ENCODE measurements around the gene MYT1.

Gene MYT1

DNA sequence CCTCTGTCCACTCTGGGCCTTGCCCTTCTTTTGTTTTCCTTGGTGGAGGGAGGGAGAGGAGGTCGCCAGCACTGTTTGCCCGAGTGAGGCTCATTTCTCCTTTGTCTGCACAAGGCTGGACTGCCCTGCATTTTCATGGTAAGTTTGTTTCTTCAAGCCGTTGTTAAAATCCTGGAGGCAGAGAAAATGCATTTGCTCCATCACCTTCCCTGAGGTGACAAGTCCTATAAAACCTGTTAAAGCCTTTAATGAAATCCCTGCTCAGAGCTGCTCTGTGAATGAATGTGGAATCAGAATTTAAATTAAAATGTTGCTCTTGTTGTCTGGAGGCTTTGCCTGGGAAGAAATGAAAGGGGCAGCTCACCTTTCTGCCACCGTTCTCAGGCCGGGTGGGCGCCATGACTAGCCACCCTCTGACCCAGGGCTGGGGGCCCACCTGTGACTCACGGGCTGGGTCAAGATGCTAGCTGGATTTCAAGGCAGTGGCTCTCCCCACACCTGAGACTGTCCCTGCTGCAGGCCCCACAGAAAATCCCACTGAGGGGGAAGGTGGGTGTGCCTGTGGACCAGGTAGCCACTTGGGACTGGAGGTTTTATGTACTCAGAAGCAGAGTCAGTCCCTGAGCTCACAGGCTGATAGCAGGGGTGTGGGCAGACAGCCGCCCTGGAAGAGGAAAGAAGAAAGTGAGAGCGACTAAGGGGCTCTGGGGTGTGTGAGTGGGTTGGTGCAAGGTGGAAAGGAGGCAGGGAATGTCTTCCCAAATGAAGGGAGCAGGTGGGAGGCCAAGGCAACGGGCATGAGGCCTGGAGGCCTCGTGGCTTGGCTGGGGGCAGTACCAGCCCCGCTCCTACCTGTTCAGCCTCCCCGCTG is 24.0 kb upstream of the MYT1 start:
- DNase-seq: no peak

DNA sequence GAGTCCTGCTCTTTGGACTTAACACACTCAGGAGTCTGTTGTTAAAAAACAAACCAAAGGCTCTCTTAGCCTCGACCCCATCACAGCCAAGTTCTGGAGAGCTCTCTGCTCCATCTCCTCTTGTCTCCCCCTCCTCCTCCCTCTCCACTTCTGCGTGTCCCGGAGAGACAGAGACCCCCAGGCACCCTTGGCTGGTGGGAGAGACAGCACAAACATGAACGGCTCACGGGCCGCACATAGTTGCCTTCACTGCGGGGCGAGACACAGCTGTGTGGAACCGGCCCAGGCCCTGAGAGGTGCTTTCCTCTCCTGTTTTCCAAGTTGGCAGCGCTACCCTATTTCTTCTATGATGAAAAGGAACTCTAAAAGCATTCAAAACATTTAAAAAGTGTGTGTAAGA is 23.3 kb upstream of the MYT1 start:
- no peak for DNase-seq

DNA sequence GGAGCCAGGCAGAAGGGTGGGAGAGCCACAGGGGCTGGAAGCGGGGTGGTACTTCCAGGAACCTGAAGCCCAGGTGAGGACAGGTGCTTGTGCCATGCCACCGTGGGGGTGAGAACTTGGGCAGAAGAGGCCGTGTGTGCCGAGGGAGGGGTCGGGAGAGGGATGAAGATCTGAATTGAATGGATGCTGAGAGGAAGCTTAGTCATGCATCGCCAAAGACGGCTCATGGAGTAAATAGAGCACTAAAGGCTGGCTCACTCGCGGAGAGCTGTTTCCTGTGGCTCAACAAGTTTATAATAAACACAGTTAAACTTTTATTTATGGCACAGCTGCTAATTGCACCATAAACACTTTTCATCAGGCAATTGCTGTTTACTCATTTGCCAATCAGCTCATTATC is 21.7 kb upstream of the MYT1 start:
- DNase-seq: no peak

DNA sequence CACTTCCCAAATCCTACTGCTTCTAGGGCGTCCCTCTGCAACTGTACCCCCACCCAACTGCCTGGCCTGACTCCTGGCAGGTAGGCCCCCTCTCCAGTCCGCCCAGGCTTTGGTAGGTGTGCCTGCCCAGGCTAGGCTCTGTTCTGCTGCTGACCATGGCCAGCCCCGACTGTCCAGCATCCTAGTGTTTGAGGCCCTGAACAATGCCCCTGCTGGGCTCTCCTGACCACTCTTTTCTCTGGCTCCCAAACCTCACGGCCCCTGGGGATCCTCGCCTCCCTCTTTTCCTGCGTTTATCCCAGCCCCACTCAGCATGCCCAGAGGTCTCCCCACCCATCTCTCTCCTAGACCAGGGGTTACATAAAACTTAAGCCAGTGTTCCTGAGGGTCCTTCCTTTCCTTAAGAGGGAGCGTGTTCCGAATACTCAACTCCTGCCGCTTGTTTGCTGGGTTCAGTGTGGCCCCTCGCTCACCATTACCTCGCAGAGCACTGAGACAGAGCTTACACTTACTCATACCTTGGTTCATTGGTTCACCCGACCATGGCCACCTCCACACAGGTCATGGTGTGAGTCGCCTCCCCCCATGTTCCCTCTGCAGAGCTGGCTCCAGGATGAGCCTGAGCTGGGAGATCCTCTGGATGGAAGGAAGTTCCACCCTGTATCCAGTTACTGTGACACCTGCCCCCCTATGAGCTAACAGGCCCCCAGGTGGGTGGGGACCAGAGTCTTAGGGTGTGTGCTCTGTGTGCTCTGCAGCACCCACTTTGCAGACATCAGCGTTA is 21.0 kb upstream of the MYT1 start:
- DNase-seq: no peak

DNA sequence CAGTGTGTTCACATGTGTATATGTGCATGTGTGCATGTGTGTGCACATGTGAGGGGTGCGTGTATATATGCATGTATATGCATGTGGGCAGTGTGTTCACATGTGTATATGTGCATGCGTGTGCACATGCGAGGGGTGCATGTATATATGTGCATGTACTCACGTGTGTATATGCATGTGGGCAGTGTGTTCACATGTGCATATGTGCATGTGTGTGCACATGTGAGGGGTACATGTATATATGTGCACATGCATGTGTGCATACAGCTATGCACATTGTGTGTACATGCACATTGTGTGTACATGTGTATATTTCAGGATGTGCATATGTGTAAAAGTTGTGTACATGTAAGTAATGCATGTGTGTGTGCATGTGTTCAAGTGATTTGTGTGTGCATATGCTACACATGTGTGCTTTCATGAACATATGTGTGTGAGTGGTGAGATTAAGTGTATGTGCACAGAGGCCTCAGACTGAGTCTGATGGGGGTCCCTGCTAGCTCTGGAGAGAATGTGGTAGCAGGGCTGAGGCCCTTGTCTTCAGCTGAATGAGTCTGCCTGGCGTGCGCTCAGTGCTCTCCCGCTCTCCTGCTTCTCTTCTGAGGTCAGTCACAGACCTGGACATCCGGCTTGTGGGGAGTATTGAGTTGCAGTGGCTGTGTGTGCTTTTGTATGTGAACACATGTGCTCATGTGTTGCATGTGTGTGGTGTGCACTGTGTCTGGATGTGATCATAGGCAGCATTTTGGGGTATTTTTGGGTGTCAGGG is 19.9 kb upstream of the MYT1 start:
- no peak for DNase-seq

DNA sequence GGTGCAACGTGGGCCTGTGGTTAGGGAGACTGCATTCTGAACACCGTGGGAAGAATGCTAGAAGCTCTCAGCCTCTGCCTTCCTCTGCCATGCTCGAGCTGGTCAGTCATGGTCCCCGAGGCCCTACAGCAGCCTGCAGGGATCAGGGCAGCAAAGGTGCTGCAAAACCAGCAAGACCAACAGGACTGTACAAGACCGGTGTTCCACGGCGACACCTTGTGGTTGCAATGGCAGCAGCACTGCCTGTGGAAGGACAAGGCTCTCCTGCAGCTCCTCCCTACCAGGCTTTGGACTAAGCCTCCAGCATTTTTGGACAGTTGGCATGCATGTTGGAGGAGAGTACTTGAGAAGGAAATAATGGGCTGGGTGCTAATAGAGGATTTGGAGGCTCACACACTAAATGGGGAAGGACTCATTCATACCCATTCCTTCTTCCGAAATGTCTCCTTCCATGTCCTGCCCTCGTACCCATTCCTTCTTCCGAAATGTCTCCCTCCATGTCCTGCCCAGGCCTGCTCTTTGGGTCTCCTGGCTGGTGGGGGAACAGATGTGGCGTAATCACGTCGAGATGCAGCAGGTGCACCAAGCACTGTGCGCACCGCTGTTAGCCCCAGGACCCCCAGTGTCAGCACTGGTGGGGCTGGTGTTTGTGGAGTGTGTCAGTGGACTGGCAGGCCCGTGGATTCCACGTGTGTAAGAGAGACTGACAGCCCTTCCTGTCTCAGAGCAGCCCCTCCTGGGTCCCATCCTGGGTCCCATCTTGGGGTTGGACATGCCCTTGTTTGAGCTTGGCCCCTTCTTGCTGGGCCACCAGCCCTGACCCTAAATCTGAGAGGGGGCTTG is 18.6 kb upstream of the MYT1 start:
- DNase-seq: peak; percentile 29

DNA sequence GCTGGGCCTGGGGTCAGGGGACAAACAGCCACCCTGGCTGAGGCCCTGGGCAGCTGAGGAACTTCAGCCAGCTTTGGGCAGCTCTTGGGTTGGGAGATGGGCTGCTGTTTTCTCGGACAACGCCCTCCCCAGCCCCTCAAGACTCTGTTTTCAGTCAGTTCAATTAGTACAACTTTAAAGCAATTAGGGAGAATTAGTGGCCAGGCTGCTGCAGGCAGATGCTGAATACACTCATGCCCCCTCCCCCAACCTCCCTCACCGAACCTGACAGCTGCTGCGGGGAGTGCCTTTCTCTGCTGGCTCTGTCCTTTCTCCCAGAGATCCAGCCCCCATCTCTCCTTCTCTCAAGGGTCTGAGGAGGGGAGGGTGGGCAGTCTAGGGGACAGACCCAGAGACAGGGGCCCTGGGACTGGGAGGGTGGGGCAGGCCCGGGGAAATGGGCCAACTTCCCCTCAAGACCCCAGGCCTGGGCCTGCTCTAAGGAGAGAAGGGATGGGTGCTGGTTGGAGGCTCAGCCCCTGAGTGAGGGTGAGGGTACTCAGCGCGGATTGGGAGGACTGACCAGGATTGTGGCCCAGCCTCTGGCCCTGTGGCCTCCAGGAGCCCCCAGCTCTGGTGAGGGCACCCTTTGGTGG is 17.8 kb upstream of the MYT1 start:
- no peak for DNase-seq

DNA sequence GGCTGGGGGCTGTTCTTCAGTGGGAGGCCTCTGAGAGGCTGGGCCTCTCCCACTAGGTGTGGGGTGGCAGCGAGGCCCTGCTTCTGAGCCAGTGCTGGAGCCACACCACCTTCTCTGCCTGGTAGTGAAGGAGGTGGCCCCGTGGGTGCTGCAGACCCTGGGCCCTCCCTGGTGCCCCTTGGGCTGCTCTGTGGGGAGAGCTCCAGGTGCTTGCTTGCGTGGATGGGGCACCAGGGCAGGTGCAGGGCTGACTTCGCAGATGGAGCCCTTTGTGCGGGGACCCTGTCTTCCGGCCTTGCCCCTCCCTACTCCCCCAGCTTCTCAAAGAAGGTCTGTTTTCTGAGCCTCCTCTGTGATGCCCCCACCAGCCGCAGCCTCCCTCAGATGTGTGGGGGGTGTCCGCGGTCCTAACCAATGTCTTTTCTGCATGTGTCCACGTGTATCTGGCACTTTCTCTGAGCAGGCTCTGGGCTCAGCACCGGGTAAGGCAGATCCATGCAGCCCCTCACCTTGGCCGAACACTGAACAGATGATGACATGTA is 17.2 kb upstream of the MYT1 start:
- DNase-seq: no peak

DNA sequence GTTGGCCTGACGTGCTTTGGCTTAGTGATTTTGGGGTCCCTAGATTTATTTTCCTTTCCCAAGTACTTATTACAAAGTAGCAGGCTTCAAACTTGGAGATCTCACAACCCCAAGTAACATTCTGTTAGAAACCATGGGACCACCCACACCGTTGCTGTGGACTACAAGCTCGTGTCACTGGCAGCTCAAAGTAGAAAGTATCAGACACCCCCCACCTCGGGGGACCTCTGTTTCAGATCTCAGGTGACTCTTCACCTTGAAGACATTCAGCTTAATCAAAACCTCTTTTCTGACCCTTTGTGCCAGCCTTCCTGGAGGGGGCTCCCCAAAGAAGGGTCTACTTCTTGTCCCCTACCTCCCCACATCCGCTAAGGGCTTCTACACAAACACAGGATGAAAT is 15.7 kb upstream of the MYT1 start:
- no peak for DNase-seq

DNA sequence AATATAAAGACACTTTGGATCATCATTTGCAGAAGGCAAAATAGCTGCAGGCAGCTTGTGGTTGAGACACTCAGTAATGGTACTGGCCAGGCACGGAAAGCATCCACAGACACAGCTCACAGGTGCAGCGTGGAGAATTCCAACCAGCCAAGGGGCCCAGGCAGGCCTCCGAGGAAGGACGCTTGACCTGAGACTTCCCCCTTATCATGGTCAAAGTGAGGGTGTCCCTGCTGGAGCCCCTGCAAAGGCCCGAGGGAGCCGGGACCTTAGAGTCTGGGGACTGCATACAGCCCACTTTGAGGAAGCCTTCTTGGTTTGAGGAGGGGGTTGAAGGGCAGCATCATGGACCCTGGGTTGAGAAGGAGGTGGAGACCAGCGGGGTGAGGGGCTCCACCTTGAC is 15.1 kb upstream of the MYT1 start:
- DNase-seq: no peak

DNA sequence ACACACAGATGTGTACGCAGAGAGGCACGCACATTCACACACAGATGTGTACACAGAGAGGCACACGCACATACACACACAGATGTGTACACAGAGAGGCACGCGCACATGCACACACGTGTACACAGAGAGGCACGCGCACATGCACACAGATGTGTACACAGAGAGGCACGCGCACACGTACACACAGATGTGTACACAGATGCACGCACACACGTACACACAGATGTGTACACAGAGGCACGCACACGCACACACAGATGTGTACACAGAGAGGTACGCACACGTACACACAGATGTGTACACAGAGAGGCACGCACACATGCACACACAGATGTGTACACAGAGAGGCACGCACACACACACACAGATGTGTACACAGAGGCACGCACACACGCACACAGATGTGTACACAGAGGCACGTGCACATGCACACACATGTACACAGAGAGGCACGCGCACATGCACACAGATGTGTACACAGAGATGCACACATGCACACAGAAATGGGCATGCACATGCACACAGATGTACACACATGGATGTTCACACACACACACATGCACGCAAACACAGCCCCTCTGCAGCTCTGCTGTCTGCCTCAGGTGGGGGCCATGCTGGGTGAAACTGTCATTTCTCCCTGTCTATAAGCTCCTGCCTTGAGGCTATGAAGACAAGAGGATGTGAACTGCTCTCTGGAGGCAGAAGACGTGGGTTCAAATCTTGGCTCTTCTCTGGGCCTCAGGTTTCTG is 14.3 kb upstream of the MYT1 start:
- DNase-seq: no peak

DNA sequence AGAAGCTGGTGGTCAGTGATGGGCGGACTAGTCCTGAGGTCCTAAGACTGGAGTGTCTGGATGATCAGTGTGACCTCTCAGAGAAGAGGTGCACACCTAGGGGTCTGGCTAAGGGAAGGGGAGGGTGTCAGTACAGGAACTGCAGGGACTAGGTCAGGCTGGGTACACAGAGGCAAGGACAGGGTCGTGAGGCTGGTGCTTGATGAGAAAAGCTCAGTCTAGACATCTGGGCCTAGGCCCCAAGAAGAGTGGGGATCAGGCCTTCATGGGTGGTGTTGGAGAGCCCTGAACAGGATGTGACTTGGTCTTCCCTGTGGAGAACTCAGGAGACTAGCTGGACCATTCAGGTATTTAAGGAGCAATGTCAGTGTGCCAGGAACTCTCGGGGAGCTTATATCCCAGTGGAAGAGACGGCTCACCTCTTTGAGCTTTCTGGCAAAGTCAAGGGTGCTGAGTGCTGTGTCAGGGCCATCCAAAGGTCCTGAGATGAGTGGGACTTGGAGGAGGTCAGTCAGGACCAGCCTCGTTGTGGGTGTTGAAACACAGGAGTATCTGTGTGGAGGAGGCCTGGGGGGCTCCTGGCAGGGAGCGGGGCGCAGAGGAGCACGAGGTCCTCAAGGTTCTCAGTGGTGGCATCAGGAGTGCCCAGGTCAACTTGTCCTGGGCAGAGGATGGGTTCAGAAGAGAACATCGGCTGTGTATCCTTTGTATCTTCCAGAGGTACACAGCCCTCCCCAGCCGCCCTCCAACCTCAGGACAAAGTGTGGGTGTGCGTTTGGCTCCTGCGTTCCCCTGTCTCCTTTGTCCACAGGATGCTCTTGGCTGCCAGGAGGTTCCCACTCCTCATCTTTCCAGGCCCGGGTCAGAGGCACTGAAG is 13.3 kb upstream of the MYT1 start:
- no peak for DNase-seq

DNA sequence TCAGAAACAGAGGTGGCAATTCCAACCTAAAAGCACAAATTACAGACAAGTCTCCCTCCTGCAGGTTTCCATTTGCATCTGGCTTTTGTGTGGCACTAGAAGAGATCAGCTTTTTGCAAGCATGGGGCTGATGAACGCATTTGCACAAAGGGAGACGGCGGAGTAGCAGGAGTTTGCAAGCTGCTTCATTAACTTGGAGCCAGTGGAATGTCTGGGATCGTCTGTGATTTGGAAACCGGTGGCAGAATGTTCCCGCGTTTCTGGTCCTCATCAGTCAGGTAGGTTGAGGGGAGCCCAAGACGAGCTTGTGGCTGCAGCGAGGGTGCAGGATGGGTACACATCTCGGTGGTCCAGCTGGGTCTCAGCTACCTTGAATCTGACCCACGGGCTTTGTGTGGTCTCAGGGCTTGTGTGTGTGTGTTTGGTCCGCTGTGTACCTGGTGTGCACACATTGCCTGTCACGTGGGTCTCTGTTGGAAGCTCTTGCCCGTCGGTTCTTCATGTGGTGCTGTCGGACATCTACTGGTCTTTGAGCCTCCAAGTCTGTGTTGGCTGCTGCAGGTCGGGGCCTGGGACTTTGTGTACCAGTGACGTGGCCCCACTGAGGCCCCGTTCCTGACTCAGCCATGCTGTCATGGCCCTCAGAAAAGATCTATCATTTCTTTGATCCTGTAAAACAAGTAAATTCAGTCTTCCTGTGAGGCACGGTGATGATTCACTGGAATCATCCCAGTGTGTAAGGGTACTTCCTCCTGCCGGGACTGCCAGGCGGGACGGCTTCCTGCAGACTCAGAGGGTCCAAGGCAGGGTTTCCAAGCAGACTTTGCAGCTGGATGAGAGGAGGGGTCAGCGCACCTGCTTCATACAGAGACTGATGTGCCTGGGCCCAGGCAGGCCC is 12.4 kb upstream of the MYT1 start:
- no peak for DNase-seq

DNA sequence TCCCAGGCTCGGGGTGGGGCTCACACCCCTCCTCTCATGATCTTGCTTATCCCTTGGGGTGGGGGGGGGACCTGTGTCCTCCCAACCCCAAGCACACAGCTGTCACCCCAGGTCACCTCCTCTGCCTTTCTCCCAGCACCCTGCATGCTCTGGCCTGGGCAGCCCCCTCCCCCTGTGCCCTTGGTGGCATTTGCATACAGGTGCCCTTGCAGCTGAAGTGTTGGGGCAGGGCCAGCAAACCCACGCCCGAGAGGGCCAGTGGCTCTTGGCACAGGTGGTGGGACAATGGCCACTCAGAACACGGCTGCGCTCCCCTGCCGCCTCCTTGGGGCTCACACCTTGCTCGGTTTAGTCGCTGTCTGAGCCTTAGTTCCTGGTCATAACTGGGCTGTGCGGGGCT is 11.3 kb upstream of the MYT1 start:
- no peak for DNase-seq

DNA sequence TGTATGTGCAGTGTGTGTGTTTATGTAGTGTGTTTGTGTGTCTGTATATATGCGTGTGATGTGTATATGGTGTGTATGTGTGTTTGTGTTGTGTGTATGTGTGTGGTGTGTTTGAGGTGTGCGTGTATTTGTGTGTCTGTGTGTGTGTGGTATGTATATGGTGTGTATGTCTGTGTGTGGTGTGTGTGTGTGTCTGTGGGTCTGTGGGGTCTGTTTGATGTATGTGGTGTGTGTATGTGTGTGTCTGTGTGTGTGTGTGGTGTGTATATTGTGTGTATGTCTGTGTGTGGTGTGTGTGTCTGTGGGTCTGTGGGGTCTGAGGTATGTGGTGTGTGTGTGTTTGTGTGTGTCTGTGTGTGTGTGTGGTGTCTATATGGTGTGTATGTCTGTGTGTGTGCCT is 10.8 kb upstream of the MYT1 start:
- no peak for DNase-seq

DNA sequence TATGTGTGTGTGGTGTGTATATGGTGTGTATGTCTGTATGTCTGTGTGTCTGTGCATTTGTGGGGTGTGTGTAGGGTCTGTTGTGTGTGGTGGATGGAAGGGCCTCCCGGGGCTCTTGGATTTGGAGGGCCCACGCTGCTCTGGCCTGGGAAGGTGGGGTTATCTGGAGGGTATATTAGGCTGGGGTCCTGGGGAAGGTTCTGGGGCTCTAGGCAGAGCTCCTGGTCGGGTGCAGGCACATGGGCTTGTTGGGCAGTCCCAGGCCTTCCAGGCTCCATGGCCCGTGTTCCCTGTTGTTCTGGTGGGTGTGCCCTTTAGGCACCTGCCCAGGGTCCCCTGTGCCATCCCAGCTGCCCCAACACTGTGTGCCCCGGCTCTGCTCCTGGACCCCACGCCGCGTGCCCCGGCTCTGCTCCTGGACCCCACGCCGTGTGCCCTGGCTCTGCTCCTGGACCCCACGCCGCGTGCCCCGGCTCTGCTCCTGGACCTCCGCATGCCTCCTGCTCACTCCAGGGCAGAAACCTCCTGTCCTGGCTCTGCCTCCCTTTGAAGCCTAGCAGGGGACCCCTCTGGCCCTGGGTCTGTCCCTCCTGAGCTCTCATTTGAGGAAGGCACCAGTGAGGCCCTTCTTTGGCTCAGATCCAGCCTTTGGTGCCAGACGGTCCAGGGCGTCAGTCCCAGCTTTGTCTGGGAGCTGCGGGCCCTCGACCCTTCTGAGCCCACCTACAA is 10.2 kb upstream of the MYT1 start:
- no peak for DNase-seq

DNA sequence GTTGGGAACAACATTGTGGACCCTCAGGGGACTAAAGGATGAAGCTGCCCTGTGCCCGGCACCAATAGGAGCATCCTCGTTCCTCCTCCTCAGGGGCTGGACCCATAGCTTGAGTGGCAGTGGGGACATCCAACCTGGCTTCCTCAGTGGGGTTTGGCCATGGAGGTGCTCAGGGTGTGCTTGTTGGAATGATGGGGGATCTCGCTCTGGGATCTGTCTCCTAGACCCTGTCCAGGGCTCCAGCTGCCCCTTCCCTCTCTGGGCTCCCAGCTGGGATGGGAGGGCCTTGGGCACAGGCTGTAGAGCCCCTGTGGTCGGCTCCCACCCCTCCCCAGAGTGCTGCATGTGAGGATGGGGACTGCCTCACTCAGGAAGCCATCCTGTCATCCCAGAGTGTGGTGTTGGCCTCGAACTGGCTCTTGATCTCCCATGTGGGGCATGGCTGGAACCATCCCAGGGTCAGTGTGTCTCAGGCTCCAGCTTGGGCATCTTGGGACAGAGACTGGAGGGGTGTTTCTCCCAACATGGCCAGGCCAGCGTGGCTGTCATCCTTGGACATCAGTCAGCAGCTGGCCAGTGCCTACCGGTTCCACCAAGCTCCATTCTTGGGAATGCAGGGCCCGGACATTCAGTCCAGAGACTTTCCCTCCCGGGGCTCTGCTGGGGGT is 9.5 kb upstream of the MYT1 start:
- no peak for DNase-seq
